Measurements from ENCODE around the gene RGS7. TPM values are rescaled to one million over a fixed set of nuclear protein-coding genes. Genes with fewer than 3 reads are reported as not detected.
"Not testable (repeated sequence)": the region's sequence is repeated elsewhere in the genome, so short reads cannot be mapped to it uniquely, and the experiment has no call there.

Gene RGS7
- total RNA-seq, 4 donors from 2014 or later: 0.11 to 0.33 TPM; not detected in 2

GRCh38 chr1:241167121-241167630 is 189.8 kb downstream of the RGS7 start:
- Histone ChIP-seq H3K27me3 (no peaks in the 10 kb centered on the region), H3K9me3 (no peaks in the 10 kb centered on the region), H3K27ac (replicated peaks in 1 of 4) (no peak overlapping the region), H3K36me3 (no peaks in the 10 kb centered on the region), H3K4me1 (no peaks in the 10 kb centered on the region), H3K4me3 (no peak overlapping the region)
- 70% methylated on average over 14 of the region's 14 CpGs for WGBS
- TF ChIP-seq EP300 (IDR thresholded peaks at IDR 0.05) (no peak), POLR2A (IDR thresholded peaks at IDR 0.05; ENCODE audit: low read depth) (no peak), CTCF (IDR thresholded peaks at IDR 0.05) (no peak), POLR2AphosphoS5 (IDR thresholded peaks at IDR 0.05) (no peak)
- DNase-seq (ENCODE audit: extremely low spot score): peak; percentile 21
- intact Hi-C loops (cut with DNase I): no loop called here

- intact Hi-C loops (cut with DNase I): no loop called here
- TF ChIP-seq POLR2A (IDR thresholded peaks at IDR 0.05; ENCODE audit: low read depth): no peak
- no peak for TF ChIP-seq CTCF (IDR thresholded peaks at IDR 0.05)
- no peak for TF ChIP-seq EP300 (IDR thresholded peaks at IDR 0.05)
- no peak for TF ChIP-seq POLR2AphosphoS5 (IDR thresholded peaks at IDR 0.05)
- 92% methylated on average over 1 of the region's 1 CpG for whole genome bisulfite sequencing
- Histone ChIP-seq H3K27ac (replicated peaks in 1 of 4) (no peak overlapping the region), H3K27me3 (no peaks in the 10 kb centered on the region), H3K36me3 (no peaks in the 10 kb centered on the region), H3K9me3 (no peaks in the 10 kb centered on the region), H3K4me1 (no peaks in the 10 kb centered on the region), H3K4me3 (no peak overlapping the region)
- peak; percentile 26 for DNase-seq (ENCODE audit: extremely low spot score)
Measured at GRCh38 chr1:241166625-241167024, 190.4 kb downstream of the RGS7 start.

DNA sequence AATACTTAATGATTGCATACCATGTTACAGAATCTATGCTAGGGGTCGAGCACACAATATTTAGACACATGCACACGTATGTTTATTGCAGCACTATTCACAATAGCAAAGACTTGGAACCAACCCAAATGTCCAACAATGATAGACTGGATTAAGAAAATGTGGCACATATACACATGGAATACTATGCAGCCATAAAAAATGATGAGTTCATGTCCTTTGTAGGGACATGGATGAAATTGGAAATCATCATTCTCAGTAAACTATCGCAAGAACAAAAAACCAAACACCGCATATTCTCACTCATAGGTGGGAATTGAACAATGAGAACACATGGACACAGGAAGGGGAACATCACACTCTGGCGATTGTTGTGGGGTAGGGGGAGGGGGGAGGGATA is 191.7 kb downstream of the RGS7 start:
- H3K9me3 ChIP-seq; H3K4me1 ChIP-seq; H3K36me3 ChIP-seq; H3K4me3 ChIP-seq; H3K27me3 ChIP-seq; H3K27ac ChIP-seq (replicated peaks in 1 of 4); intact Hi-C loops (cut with DNase I); DNase-seq (ENCODE audit: extremely low spot score): not testable (repeated sequence)
- 94% methylated on average over 5 of the region's 5 CpGs for WGBS

GRCh38 chr1:241163363-241163762 is 193.6 kb downstream of the RGS7 start:
- Histone ChIP-seq H3K4me1 (no peaks in the 10 kb centered on the region), H3K27me3 (no peaks in the 10 kb centered on the region), H3K27ac (replicated peaks in 1 of 4) (no peak overlapping the region), H3K9me3 (no peaks in the 10 kb centered on the region), H3K36me3 (no peaks in the 10 kb centered on the region), H3K4me3 (no peak overlapping the region)
- intact Hi-C loops (cut with DNase I): no loop called here
- no peak for DNase-seq (ENCODE audit: extremely low spot score)
- WGBS: 31% methylated on average over 4 of the region's 4 CpGs
- no peak for TF ChIP-seq EP300 (IDR thresholded peaks at IDR 0.05)
- TF ChIP-seq CTCF (IDR thresholded peaks at IDR 0.05): no peak
- TF ChIP-seq POLR2A (IDR thresholded peaks at IDR 0.05; ENCODE audit: low read depth): no peak
- TF ChIP-seq POLR2AphosphoS5 (IDR thresholded peaks at IDR 0.05): no peak

DNA sequence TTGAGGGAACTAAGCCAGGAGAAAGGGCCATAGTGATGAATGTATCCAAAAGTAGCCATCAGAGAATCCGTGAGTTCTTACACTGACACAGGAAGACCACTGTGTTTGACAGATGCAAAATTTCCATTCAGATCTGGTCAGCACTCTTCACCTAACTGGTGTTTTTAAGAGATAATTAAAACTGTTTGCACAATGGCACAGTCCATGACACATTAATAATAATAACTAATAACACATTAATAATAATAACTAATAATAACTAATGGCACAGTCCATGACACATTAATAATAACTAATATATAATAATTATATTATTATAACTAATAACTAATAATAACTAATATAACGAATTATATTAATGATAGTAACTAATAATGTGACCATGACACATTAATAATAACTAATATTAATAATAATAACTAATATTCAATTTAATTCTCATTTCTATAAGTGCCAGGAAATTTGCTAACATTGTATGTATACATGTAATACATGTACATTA is 195.8 kb downstream of the RGS7 start:
- WGBS: 74% methylated on average over 2 of the region's 2 CpGs
- intact Hi-C loops (cut with DNase I): no loop called here

More for the DNA sequence above, 195.8 kb downstream of the RGS7 start:
- no peak for TF ChIP-seq EP300 (IDR thresholded peaks at IDR 0.05)
- no peak for TF ChIP-seq POLR2AphosphoS5 (IDR thresholded peaks at IDR 0.05)
- TF ChIP-seq CTCF (IDR thresholded peaks at IDR 0.05): no peak
- no peak for TF ChIP-seq POLR2A (IDR thresholded peaks at IDR 0.05; ENCODE audit: low read depth)
- Histone ChIP-seq H3K27ac (replicated peaks in 1 of 4) (no peak overlapping the region), H3K4me3 (no peak overlapping the region), H3K9me3 (no peaks in the 10 kb centered on the region), H3K27me3 (no peaks in the 10 kb centered on the region), H3K36me3 (no peaks in the 10 kb centered on the region), H3K4me1 (no peaks in the 10 kb centered on the region)
- no peak for DNase-seq (ENCODE audit: extremely low spot score)

Measured in esophagus muscularis mucosa (tissue), 4 donors.